Activated T-cell treated with anti-CD3 and anti-CD28 coated beads, Interleukin-2, amount 50 U/mL, for 4 hours (primary cell): Measurements from ENCODE around the gene PRELID3B. TPM values are rescaled to one million over a fixed set of nuclear protein-coding genes. Genes with fewer than 3 reads are reported as not detected.

Source experiments
- ATAC-seq, 2 donors: fragments of 200-7000 bp; cut with Tn5 transposase; one replicate each; pipeline ENCODE4 v1.10.0; 2021
- DNase-seq: peaks from one replicate; pipeline ENCODE4 v3.0.0-alpha.2; 2020
- H3K27me3 Mint-ChIP-seq: one replicate; pipeline ENCODE4 v1.8.0; 2021; ENCODE audit warnings: low read depth, mixed read lengths
- H3K36me3 Mint-ChIP-seq: one replicate; pipeline ENCODE4 v1.8.0; 2022; ENCODE audit warnings: mixed read lengths; ENCODE audit not compliant: insufficient read depth
- H3K4me1 Mint-ChIP-seq: one replicate; pipeline ENCODE4 v1.8.0; 2021; ENCODE audit warnings: low read depth, mixed read lengths
- H3K4me3 Mint-ChIP-seq: one replicate; pipeline ENCODE4 v1.8.0; 2021; ENCODE audit warnings: mild to moderate bottlenecking, moderate library complexity, mixed read lengths
- H3K9me3 Mint-ChIP-seq: one replicate; pipeline ENCODE4 v1.8.0; 2021; ENCODE audit warnings: mixed read lengths
- total RNA-seq, 3 donors: library from RNA; stranded (reverse); gene quantifications; one replicate each; pipeline ENCODE4 v1.2.1, GENCODE V29; 2021

The PRELID3B gene
- total RNA-seq, 3 donors from 2014 or later: 147 to 174 (median 160) TPM

GRCh38 chr20:59004493-59004762 lies 38.2 kb downstream of the PRELID3B start:
- peak overlapping the region; percentile 77 for H3K4me3 Mint-ChIP-seq

GRCh38 chr20:59003836-59004492 lies 38.6 kb downstream of the PRELID3B start:
- H3K27me3 Mint-ChIP-seq: no peaks in the 10 kb centered on the region
- H3K9me3 Mint-ChIP-seq: no peaks in the 10 kb centered on the region
- ATAC-seq: no peak
- H3K36me3 Mint-ChIP-seq: no peaks in the 10 kb centered on the region
- peak overlapping the region; percentile 77 for H3K4me3 Mint-ChIP-seq
- no peak for DNase-seq
- H3K4me1 Mint-ChIP-seq: peaks cover 40% of the 10 kb centered on the region

More at GRCh38 chr20:59004493-59004762, 38.2 kb downstream of the PRELID3B start:
- ATAC-seq: no peak
- Mint-ChIP-seq H3K36me3 (no peaks in the 10 kb centered on the region), H3K4me1 (peaks cover 40% of the 10 kb centered on the region), H3K9me3 (no peaks in the 10 kb centered on the region), H3K27me3 (no peaks in the 10 kb centered on the region)
- peak; percentile 47 for DNase-seq

- DNase-seq: no peak
- Mint-ChIP-seq H3K9me3 (no peaks in the 10 kb centered on the region), H3K27me3 (no peaks in the 10 kb centered on the region), H3K4me1 (peaks cover 40% of the 10 kb centered on the region), H3K4me3 (no peak overlapping the region), H3K36me3 (peaks cover 2% of the 10 kb centered on the region)
- no peak for ATAC-seq
Measured at GRCh38 chr20:59002874-59003399, 39.6 kb downstream of the PRELID3B start.

- peaks cover 40% of the 10 kb centered on the region for H3K4me1 Mint-ChIP-seq
- DNase-seq (no peak), ATAC-seq (no peak)
- H3K9me3 Mint-ChIP-seq: no peaks in the 10 kb centered on the region
- no peaks in the 10 kb centered on the region for H3K27me3 Mint-ChIP-seq
- H3K4me3 Mint-ChIP-seq: no peak overlapping the region
- peaks cover 6% of the 10 kb centered on the region for H3K36me3 Mint-ChIP-seq
Measured at GRCh38 chr20:59002388-59002787, 40.2 kb downstream of the PRELID3B start.

- ATAC-seq (no peak), DNase-seq (no peak)
- no peak overlapping the region for H3K4me3 Mint-ChIP-seq
- peaks cover 11% of the 10 kb centered on the region for H3K36me3 Mint-ChIP-seq
- H3K4me1 Mint-ChIP-seq: peaks cover 40% of the 10 kb centered on the region
- H3K9me3 Mint-ChIP-seq: no peaks in the 10 kb centered on the region
- H3K27me3 Mint-ChIP-seq: no peaks in the 10 kb centered on the region
Measured at GRCh38 chr20:59001449-59002171, 41.0 kb downstream of the PRELID3B start.

GRCh38 chr20:59001068-59001448 lies 41.5 kb downstream of the PRELID3B start:
- Mint-ChIP-seq H3K9me3 (no peaks in the 10 kb centered on the region), H3K4me1 (peaks cover 37% of the 10 kb centered on the region), H3K4me3 (no peak overlapping the region), H3K36me3 (peaks cover 16% of the 10 kb centered on the region), H3K27me3 (no peaks in the 10 kb centered on the region)
- no peak for ATAC-seq
- DNase-seq: no peak

GRCh38 chr20:59000326-59000725 lies 42.3 kb downstream of the PRELID3B start:
- no peak for ATAC-seq
- H3K4me1 Mint-ChIP-seq: peaks cover 30% of the 10 kb centered on the region
- H3K9me3 Mint-ChIP-seq: no peaks in the 10 kb centered on the region
- no peak overlapping the region for H3K4me3 Mint-ChIP-seq
- H3K36me3 Mint-ChIP-seq: peaks cover 21% of the 10 kb centered on the region
- no peak for DNase-seq
- no peaks in the 10 kb centered on the region for H3K27me3 Mint-ChIP-seq

GRCh38 chr20:58998656-58999055 lies 43.9 kb downstream of the PRELID3B start:
- peaks cover 26% of the 10 kb centered on the region for H3K36me3 Mint-ChIP-seq
- H3K4me3 Mint-ChIP-seq: no peak overlapping the region
- H3K27me3 Mint-ChIP-seq: no peaks in the 10 kb centered on the region
- no peaks in the 10 kb centered on the region for H3K9me3 Mint-ChIP-seq
- H3K4me1 Mint-ChIP-seq: peaks cover 13% of the 10 kb centered on the region
- no peak for ATAC-seq
- no peak for DNase-seq

- ATAC-seq (no peak), DNase-seq (no peak)
- H3K27me3 Mint-ChIP-seq: no peaks in the 10 kb centered on the region
- peaks cover 38% of the 10 kb centered on the region for H3K36me3 Mint-ChIP-seq
- H3K9me3 Mint-ChIP-seq: no peaks in the 10 kb centered on the region
- H3K4me1 Mint-ChIP-seq: peaks cover under 1% of the 10 kb centered on the region
- no peak overlapping the region for H3K4me3 Mint-ChIP-seq
Measured at GRCh38 chr20:58997141-58997770, 45.3 kb downstream of the PRELID3B start.

- DNase-seq: no peak
- H3K9me3 Mint-ChIP-seq: no peaks in the 10 kb centered on the region
- H3K4me3 Mint-ChIP-seq: no peak overlapping the region
- H3K4me1 Mint-ChIP-seq: no peaks in the 10 kb centered on the region
- H3K36me3 Mint-ChIP-seq: peaks cover 43% of the 10 kb centered on the region
- no peaks in the 10 kb centered on the region for H3K27me3 Mint-ChIP-seq
- no peak for ATAC-seq
Measured at GRCh38 chr20:58996226-58996611, 46.4 kb downstream of the PRELID3B start.

- Mint-ChIP-seq H3K9me3 (no peaks in the 10 kb centered on the region), H3K4me1 (no peaks in the 10 kb centered on the region), H3K4me3 (no peak overlapping the region), H3K36me3 (peaks cover 47% of the 10 kb centered on the region), H3K27me3 (no peaks in the 10 kb centered on the region)
- DNase-seq: no peak
- no peak for ATAC-seq
Measured at GRCh38 chr20:58995461-58996225, 46.9 kb downstream of the PRELID3B start.

- DNase-seq: no peak
- H3K27me3 Mint-ChIP-seq: no peaks in the 10 kb centered on the region
- H3K4me3 Mint-ChIP-seq: no peak overlapping the region
- no peaks in the 10 kb centered on the region for H3K9me3 Mint-ChIP-seq
- ATAC-seq: no peak
- peaks cover 49% of the 10 kb centered on the region for H3K36me3 Mint-ChIP-seq
- no peaks in the 10 kb centered on the region for H3K4me1 Mint-ChIP-seq
Measured at GRCh38 chr20:58994390-58995159, 48.0 kb downstream of the PRELID3B start.

- ATAC-seq (no peak), DNase-seq (no peak)
- Mint-ChIP-seq H3K36me3 (peaks cover 56% of the 10 kb centered on the region), H3K4me1 (no peaks in the 10 kb centered on the region), H3K27me3 (no peaks in the 10 kb centered on the region), H3K9me3 (no peaks in the 10 kb centered on the region), H3K4me3 (no peak overlapping the region)
Measured at GRCh38 chr20:58993332-58994248, 49.0 kb downstream of the PRELID3B start.
